GM19023 (cell line): Measurements from ENCODE around the gene SCGB2B2.
"Not testable (repeated sequence)": the region's sequence is repeated elsewhere in the genome, so short reads cannot be mapped to it uniquely, and the experiment has no call there.

Experiments
- ATAC-seq: cut with Tn5 transposase; IDR thresholded peaks from one replicate; pipeline ENCODE4 v1.9.1; 2021; ENCODE audit warnings: mild to moderate bottlenecking, moderate library complexity; ENCODE audit not compliant: unreplicated experiment

SCGB2B2 gene

DNA sequence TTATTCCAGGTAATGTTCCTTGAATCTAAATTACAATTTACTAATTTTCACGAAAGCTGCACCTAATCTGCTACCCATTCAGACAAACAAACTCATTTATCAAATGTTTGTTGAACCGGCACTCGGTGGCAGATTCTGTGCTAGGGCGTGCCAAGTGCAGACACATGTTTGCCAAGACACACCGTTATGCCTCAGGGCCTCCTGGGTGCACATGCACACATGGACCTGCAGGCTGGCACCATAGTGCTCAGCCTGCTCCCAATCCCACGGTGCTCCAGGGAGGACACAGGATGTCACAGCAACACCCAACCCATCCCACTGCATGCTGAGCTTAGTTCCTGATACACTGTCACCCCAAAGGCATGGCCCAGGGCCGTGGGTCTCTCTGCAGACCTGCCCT, 7.7 kb downstream of the SCGB2B2 start:
- ATAC-seq, result no peak

DNA sequence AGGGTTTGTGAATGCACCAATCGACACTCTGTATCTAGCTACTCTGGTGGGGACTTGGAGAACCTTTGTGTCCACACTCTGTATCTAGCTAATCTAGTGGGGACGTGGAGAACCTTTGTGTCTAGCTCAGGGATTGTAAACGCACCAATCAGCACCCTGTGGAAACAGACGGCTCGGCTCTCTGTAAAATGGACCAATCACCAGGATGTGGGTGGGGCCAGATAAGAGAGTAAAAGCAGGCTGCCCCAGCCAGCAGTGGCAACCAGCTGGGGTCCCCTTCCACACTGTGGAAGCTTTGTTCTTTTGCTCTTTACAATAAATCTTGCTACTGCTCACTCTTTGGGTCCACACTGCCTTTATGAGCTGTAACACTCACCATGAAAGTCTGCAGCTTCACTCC, 8.3 kb downstream of the SCGB2B2 start:
- not testable (repeated sequence) for ATAC-seq

DNA sequence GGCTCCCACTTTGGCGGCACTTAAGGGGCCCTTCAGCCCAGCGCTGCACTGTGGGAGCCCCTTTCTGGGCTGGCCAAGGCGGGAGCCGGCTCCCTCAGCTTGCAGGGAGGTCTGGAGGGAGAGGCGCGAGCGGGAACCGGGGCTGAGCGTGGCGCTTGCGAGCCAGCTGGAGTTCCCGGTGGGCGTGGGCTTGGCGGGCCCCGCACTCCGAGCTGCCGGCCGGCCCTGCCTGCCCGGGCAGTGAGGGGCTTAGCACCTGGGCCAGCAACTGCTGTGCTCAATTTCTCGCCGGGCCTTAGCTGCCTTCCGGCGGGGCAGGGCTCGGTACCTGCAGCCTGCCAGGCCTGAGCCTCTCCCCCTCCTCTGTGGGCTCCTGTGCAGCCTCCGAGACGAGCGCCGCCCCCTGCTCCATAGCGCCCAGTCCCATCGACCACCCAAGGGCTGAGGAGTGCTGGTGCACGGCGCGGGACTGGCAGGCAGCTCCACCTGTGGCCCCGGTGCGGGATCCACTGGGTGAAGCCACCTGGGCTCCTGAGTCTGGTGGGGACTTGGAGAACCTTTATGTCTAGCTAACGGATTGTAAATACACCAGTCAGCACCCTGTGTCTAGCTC, 8.8 kb downstream of the SCGB2B2 start:
- ATAC-seq, result not testable (repeated sequence)

DNA sequence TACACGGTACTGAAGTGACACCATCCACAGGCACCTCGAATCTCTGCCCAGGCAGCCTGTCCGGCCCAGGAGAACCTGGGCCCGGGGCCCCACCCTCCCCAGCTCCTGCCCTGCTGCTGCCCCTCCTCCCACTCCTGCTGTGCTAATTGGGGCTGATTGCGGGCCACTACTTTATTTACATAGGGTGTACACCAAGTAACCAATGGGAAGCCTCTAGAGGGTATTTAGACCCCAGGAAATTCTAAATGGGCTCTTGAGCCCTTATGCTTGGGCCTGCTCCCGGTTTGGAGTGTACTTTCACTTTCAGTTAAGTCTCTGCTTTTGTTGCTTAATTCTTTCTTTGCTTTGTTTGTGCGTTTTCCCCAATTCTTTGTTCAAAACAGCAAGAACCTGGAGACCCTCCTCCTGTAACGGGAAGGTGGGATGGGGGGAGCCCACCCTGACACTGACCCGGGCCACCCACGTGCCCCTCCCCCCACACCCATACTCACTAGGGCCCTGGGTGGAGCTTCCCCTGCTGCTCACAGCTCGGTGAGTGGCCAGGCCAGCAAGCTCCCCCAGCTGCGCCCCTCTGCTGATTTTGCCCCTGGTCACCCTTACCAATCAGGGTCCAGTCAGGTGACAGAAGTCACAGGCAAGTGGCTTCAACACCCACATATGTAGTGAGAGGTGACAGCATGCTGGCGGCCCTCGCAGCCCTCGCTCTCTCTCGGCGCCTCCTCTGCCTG, 9.4 kb downstream of the SCGB2B2 start:
- ATAC-seq, result no peak

DNA sequence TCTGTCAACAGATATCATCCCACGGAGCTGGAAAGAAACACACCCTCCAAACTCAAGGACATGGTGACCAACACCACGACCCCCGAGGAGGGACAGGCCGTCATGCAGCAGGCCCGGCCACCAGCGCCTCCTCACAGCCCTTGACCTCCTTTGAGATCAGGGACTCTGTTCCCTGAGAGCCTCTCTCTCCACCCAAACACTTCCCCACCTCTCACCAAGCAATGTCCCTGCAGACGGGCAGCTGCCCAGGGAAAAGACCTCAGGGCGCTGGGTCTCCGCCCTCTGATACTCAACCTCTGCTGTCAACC, 10.0 kb downstream of the SCGB2B2 start:
- ATAC-seq, result no peak

DNA sequence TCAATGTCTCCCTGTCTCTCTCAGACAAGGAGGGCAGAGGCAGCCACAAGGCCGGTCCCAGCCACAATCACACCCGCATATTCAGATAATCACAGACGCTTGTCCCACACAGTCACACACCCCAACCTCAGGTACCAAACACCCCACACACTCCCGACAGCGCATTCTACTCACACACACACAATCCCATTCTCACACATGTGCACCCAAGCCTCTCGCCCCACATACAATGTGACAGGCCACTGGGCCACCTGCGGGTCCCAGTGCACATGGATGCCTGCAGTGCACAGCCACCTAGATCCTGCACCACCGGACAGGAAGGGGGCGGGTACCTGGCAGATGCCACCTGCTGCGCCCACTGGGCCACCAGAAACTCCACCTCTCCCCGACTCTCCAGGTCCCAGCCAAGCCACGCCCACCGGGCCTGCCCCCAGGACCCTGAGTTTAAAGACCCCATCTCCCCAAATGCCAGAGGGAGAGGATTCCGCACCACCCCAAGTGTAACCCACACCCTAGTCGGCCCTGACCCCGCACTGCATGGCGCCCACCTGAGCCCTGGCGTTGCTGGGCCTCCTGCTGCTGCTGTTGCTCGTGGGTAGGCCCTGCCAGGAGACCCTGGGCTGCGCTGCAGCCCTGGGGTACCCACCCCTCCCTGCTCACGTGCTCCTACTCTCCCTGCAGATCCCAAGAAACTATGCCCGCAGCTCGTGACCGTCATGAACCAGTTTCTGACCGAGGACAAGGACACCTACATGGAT, 10.6 kb downstream of the SCGB2B2 start:
- no peak for ATAC-seq

DNA sequence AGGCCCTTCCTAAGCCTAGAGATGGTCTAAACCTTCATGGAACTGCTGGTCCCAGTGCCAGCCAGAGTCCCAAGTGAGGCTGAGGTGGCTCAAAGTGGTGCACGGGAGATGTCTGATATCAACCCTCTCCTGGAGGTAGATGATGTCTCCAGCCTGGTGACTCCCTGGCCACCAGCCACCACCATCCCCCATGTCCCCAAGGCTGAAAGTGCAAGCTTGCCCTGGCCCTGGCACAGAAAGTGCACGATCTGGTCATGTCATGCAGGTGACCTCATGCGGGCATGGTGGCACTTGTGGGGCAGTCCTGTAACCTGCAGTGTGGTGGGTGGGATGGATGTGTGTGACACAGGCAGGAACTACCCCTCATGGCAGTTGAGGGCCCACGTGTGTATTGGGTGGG, 11.7 kb downstream of the SCGB2B2 start:
- not testable (repeated sequence) for ATAC-seq

DNA sequence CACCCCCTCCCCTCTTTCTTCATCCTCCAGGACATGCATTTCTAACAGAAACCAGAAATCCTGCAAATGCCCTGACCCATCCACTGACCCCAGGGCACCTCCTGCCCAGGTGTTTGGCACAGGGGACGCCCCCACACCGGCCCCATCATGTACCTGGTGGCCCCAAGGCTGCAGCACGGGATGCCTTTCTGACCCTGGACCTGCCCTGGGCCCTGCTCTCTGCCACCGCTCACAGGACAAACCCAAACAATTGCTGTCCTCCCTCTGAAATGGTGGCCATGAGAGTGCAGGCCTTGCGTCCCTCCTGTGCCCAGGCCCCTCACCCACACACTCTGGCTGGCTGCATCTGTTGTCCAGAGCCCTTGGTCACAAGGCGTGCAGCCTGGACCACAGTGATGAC, 12.1 kb downstream of the SCGB2B2 start:
- no peak for ATAC-seq

DNA sequence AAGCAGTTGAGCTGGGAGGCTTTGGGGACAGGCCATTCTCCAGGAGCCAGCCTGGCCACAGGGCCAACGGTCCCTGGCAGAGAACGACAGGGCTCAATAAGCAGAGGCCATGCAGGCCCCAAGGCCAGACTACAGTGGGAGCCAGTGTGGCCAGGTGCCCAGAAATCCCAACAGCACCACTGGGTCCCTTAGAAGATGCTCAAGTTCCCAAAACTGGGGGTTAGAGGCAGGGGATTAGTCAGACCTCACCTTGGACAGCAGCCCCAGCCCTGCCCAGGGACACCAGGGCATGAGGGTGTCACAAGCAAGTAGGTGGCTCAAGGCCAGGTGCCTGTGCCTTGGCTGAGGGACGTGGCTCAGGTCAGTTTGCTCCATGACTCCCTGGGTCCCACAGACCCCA, 12.8 kb downstream of the SCGB2B2 start:
- ATAC-seq, result no peak

DNA sequence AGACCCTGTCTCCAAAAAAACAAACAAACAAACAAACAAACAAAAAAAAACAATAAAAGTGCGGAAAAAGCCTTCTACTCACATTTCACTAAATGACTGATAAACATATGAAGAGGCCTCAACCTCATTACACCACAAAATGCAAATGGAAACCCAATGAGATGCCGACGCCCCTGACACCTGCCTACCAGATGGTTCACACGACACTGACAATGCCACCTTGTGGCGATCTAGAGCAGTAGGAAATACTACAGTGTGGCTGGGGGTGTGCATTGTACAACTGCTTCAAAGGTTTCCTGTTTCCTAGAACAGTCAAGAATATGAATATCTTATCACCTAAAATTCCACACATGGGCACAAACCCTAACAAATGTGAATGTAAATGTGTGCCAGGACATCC, 14.0 kb downstream of the SCGB2B2 start:
- no peak for ATAC-seq

DNA sequence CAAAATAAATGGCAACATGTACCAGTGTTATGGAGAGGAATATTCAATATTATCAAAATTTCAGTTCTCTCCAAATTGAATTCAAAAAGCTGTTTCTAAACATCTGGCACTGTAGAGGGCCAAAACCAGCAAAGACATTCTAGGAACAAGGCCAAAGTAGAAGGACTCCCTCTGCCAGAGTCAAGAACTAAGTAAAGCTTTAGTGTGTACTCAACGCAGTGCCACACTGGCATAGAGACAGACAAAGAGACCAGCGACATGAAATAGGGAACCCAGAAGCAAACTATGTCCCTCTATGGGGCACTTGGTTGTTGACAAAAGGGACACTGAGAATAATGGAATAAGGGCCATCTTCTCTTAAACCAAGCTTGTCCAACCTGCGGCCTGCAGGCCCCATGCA, 15.6 kb downstream of the SCGB2B2 start:
- no peak for ATAC-seq

DNA sequence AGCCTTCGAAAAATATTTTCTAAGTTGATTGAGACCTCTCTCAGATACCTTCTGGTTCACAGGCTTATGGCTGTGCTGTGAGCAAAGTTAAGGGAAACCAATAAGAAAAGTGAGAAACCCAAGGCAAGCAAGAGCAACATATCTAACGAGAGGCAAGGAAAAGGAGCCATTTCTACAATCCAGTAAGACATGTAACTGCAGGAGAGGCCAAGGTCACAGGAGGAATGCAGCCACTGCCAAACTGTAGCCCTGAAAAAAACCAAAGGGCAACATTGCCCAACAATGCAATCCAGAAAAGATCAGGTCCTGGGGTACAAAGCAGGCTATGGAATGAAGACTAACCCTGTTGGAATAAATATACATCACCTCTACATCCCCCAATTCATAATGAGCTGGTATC, 21.3 kb downstream of the SCGB2B2 start:
- no peak for ATAC-seq

DNA sequence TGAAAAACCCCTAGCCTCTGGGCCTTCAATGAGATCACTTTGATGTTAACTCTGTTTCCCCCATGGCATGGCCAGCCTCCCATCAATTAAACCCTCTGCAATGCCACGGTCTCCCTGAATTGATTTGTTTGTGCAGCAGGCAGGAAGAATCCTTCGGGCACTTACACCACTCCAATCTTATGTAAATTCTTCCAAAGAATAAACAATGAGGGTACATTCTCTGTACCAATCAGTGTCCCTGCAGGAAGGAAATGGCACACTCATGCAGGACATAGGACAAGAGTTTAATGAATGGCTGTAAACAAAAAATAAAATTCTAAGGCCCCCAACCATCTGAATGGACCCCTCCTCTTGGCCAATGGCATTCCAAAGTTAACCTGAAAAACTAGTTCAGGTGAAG, 22.2 kb downstream of the SCGB2B2 start:
- ATAC-seq, result no peak

DNA sequence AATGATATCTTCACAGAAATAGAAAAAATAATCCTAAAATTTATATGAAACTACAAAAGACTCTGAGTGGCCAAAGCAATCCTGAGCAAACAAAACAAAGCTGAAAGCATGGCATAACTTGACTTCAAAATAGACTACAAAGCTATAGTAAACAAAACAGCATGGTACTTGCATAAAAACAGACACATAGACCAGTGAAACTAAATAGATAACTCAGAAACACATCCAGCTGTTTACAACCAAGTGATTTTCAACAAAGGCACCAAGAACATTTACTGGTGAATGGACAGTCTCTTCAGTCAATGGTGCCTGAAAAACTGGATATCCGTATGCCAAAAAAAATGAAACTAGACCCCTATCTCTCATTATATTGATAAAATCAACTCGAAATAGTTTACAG, 25.2 kb downstream of the SCGB2B2 start:
- ATAC-seq, result no peak

DNA sequence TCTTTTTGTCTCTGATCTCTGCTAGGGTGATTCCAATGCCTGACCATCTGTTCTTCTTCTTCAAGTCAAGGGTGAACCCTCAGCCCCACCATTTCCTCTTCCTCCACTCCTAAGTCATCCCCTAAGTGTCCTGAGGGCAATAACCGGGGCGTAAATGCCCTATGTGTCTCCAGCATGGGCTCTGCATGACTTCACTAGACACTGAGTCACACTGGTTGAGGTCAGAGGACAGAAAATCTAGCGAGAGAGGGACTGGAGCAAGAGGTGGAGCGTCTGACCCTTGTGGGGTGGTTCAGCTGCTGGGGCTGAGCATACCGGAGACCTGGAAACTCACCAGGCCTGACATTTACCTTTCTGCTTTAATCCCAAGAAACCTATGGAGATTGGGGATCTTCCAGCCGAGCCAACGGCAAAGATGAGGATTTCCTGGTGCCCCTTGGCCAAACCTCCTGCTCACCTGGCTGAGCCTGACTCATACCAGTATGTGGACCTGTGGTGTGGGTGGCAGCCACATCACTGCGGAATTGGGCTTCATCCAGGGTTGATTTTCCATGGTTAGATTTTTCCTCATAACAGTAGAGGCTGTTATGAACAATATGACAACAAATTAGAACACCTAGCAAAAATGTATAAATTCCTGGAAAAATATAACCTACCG, 26.9 kb downstream of the SCGB2B2 start:
- no peak for ATAC-seq

DNA sequence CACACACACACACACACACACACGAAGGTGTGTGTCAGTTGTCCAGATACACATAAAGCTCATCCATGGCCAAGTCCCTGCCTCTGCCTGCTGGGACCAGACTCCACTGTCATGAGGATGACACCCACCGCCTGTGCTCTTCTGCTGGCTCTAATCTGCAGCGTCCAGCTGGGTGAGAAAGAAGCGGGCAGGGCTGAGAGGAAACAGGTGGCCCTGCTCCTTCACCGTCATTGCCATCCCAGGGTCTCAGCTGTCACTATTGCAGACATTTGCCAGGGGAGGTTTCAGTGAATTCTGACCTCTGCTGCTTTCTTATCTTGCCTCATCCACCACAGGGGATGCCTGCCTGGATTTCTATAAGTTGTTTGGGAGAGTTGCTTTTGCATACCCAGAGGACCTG, 31.4 kb downstream of the SCGB2B2 start:
- no peak for ATAC-seq

DNA sequence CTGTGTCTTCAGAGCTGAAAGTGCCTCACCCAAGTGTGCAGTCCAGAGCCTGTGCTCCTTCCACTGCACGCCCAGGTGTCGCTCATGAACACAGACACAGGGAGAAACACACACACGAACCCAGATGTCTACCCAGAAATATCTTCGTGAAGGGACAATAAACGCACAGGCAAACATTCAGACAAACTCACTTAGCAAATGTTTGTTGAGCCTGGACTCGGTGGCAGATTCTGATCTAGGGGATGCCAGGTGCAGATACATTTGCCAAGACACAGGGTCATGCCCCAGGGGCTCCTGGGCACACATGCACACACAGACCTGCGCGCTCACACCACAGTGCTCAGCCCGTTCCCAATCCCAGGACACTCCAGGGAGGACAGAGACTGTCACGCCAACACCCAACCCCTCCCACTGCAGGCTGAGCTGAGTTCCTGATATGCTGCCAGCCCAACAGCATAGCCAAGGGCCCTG, 31.9 kb downstream of the SCGB2B2 start:
- no peak for ATAC-seq

DNA sequence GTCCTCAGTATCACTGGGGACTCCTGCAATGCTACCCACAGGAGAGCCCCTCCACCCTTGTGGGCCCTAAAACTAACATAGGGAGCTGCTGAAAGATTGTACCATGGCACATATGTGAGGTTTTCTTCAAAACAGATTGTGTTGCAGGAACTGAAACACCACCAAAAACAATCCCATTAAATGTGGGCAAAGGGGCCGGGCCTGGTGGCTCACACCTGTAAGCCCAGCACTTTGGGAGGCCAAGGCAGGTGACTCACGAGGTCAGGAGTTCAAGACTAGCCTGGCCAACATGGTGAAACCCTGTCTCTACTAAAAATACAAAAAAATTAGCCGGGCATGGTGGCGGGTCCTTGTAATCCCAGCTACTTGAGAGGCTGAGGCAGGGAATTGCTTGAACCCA, 34.7 kb downstream of the SCGB2B2 start:
- no peak for ATAC-seq

DNA sequence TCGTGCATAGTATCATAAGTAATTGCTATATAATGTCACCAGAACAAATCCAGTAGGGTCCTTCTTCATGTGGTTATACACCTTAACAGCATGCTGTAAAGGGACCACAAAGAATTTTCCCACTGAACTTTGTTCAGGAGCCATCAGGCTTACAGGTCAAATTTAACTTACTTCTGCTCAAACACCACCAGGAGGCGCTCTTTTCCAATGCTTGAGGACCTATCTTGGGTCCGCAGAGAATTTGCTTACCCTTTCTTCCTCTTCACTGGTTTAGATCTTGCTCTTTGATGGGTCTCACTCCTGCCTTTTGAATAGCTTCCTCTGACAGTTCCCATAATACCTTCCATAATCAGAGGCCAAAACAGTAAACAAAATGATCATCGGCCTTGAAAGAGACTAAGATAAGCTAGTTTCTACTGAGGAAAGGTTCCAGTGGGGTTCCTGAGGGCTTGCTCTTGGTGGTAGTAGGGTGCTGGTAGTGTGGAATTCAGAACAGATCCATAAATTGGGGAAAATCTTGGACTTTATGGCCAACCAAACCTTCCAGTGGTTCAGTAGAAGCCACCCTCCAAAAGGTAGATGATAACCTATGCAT, 37.4 kb downstream of the SCGB2B2 start:
- ATAC-seq, result no peak

DNA sequence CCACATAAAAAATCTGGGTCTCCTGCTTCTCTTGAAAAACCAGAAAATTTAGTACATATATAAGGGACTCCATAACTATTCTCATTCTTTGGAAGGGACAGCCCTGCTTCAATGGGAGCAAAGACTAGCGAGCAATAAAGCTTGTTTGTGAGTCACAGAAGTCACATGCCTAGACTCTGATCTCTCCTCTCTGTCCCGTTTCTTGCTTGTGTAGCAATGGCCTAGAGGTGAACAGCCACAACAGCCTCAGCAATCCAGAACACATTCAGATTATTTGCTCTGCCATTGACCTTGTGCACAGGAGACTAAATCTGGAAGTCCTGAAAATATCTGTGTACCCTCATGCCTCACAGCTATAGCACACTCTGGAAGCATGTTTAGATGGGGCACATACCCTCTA, 43.2 kb downstream of the SCGB2B2 start:
- ATAC-seq, result no peak
